NCI-H82 treated with DMSO at 0.1 percent for 48 hours (cell line): ENCODE measurements around the gene HAUS5.
"Not testable (repeated sequence)": the region's sequence is repeated elsewhere in the genome, so short reads cannot be mapped to it uniquely, and the experiment has no call there.

ENCODE experiments used
- DNase-seq: peaks from one replicate; lab custom pipeline; 2025; ENCODE audit not compliant: unreplicated experiment; lab: John Stamatoyannopoulos, UW

Gene HAUS5

DNA sequence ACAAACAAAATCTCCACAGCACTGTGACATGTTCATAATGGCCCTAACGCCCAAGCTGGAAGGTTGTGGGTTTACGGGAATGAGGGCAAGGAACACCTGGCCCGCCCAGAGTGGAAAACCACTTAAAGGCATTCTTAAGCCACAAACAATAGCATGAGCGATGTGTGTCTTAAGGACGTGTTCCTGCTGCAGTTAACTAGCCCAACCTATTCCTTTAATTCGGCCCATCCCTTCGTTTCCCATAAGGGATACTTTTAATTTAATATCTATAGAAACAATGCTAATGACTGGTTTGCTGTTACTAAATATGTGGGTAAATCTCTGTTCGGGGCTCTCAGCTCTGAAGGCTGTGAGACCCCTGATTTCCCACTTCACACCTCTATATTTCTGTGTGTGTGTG is 5.4 kb upstream of the HAUS5 start:
- DNase-seq = not testable (repeated sequence)

DNA sequence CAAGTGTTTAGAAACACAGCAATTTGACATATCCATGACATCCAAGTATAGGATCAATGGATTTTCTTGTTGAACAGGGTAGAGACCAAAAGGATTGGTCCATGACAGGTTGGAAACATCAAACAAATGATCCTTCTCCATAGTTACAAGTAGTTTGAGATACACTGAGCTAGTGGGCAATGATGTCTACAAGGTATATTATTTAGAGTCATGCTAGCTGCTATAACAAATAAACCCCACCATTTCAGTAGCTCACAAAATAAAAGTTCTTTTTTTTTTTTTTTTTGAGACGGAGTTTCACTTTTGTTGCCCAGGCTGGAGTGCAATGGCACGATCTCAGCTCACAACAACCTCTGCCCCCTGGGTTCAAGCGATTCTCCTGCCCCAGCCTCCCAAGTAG is 4.9 kb upstream of the HAUS5 start:
- DNase-seq = no peak

DNA sequence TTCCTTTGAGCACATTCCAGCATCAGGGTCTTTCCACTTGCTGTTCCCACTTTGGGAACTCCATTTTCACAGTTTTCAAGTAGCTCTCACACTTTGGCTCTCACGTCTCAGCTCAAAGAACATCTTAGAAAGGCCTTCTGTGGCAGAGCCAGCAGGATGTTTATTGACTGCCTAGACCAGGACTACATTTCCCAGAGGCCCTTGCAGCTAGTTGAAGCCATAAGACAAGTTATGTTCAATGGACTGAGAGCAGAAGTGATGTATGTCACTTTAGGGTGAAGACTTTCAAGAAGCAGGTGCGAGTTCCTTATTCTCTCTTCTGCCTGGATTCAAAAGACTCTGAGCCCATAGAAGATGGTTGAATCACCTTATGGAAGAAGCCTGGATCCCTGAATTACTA is 4.3 kb upstream of the HAUS5 start:
- DNase-seq = no peak

DNA sequence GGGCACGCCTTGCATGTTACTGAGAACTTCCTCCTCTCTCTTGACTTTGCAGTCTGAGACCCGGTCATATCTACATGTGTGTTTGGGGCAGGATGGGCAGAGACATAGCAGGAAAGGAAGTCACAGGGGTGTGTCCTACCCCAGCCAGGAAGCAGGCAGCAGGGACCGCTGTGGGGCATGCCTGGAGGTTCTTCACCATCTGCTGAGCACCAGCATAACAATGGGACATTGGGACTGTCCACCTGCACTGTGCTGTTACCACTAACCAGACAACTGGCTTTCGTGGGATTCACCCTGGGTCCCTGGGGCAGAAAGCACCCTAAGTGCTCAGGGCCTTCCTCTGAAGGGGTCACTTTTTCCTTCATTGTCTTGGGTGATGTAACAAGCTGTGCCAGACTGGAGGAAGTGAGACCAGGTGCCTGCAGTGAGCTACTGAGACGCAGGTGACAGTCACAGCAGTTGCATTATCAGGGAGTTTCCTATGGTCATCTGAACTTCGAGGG is 2.6 kb upstream of the HAUS5 start:
- DNase-seq = no peak

DNA sequence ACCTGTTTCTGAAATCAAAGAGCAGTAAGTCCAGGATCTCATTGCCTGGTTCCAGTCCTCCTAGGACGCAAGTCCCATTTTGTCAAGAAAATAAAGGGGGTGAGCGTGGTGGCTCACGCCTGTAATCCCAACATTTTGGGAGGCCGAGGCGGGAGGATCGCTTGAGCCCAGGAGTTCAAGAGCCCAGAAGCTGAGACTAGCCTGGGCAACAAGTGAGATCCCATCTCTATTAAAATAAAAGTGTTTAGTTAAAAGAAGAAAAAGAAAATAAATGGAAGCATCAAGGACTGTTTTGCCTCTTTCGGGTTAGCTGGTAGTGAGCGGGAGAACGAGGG is 344 bp upstream of the HAUS5 start:
- no peak for DNase-seq

DNA sequence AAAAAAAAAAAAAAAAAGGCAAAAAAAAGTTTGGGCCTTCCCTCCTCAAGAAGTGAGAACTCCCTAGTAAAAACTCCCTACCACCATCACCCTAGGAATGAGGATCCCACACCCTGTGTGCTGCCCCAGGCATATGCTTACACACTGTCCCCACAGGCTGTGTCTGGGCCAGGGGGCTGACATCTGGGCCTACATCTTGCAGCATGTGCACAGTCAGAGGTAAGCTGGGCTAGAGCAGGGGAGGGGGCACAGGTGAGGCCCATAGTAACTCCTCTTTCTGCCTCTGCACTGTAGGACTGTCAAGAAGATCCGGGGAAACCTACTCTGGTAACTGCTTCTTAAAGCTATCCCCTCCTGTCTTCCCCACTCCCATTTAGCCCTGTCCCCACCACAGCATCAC is 1.0 kb downstream of the HAUS5 start:
- DNase-seq = no peak

DNA sequence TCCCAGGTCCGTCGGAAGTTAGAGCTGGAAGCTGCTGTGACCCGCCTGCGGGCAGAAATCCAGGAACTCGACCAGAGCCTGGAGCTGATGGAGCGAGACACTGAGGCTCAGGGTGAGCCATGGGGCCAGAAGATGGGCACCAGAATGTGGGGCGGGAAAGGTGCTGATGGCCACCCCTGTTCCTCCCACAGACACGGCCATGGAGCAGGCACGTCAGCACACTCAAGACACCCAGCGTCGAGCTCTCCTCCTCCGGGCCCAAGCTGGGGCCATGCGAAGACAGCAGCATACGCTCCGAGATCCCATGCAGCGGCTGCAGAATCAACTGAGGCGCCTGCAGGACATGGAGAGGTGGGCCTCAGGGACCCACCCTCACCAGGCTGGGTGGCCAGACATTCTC is 2.5 kb downstream of the HAUS5 start:
- no peak for DNase-seq

DNA sequence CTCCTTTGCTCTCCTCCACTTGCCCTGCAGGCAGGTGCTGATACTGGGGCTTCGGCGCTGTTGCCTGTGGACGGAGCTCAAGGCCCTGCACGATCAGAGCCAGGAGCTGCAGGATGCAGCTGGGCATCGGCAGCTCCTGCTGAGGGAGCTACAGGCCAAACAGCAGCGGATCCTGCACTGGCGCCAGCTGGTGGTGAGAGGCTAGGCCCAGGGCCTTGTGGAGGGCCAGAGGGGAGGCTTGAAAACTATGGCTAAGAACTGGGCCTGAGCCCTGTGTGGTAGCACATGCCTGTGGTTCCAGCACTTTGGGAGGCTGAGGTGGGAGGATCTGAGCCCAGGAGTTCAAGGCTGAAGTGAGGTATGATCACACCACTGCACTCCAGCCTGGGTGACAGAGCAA is 6.3 kb downstream of the HAUS5 start:
- DNase-seq = no peak

DNA sequence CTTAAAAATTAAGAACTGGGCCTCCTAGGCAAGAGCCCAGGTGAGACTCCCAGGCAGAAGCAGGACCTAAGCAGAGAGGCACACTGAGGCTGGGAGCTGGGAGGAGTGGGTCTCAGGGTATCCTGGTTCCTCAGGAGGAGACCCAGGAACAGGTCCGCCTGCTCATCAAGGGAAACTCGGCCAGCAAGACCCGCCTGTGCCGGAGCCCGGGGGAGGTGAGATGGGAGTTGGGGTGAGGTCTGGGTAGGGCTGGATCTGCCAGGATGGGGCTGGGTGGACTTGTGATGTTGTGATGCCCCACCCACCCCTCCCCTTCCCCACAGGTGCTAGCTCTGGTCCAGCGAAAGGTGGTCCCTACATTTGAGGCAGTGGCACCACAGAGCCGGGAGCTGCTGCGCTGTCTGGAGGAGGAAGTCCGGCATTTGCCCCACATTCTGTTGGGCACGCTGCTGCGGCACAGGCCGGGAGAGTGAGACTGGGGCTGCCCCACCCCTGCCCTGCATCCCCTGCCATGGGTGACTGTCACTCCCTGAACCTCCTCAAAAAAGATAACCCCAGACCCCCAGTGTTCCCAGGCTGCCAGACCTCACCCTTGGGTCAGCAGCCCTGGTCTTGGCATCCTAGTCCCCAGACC is 6.9 kb downstream of the HAUS5 start:
- DNase-seq = no peak

DNA sequence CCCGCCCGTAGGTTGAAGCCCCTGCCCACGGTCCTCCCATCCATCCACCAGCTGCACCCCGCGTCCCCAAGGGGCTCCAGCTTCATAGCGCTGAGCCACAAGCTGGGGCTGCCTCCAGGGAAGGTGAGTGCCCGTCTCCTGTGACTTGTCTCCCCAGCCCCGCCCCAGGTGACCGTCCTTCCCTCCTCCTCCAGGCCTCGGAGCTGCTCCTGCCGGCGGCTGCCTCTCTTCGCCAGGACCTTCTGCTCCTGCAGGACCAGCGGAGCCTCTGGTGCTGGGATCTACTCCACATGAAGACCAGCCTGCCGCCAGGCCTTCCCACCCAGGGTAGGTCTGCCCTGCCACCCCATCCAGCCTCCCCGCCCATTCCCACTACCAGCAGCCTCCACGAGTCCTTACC is 7.5 kb downstream of the HAUS5 start:
- no peak for DNase-seq

DNA sequence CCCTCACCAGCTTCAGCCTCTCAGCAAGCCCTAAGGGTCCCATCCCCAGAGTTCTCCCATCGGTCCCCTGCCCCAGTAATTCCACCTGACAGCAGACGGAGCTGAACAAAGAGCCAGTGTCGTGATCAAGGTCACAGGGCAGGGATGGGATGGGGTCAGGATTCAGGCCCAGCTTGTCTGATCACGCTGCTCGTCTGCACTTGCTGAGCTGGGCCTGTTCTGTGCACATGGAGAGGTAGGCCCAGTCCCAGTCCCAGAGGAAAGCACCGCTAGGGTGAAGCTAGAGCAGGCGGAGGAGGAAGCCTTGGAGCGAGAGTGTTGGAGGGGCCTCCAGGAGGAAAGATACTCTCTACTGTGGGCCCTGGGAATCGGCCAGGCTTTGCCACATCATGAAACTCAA is 9.2 kb downstream of the HAUS5 start:
- no peak for DNase-seq

DNA sequence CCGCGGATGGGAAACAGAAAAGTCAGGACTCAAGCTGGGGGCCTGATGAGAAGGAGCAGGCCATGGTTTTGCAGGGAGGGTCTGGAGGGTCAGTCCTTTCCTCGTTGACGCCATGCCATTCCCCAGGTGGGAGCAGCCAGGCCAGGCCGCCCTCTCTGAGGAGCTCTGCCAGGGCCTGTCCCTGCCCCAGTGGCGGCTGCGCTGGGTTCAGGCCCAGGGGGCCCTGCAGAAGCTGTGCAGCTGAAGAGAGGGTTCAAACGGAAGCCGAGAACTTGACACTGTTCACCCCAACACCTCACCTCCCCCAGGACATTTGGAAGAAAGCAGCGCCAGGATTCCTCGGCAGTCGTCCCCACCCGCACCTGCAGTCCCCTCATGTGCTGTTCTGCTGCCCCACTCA is 10.2 kb downstream of the HAUS5 start:
- no peak for DNase-seq

DNA sequence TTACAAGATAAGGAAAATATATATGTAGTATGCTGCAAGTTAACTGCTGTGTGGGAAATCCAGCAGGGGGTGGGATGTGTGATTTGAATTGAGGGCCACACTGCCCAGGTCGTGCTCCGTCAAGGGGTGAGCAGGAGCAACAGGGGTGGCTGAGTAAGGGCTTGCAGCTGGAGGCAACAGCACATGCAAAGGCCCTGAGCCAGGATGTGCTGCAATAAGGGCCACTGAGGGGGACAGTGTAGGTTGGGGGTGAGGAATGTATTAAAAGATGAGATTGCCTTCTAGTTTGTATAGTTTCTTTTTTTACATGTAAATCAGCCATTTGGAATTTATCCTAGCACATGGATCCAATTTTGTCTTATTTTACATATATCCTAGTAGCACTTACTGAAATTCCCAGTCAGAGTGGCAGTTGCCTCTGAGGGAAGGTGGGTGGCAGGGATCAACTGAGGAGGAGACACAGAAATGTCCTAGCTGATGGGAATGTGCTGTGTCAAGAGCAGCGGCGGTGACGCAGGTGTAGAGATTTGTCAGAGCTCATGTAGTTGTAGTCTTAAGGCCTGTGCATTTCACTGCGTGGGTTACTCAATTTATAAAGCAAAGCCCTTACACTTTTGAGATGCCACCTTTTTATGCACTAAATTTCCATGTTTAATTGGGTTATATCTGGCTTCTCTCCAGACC is 10.9 kb downstream of the HAUS5 start:
- DNase-seq = no peak

DNA sequence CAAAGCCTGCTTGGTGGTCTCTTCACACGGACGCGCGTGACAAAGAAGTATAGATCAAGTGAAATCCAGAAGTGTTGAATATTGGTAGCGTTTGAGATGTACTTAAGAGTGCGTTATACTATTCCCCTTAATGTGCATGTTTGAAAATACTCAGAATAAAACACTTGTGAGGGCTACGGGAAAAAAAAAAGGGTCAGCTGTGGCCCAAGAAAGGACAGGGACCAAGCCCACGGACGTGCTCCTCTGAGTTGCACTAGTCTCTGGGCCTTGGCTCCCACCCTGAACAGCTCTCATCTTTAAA is 15.7 kb downstream of the HAUS5 start:
- DNase-seq = no peak

DNA sequence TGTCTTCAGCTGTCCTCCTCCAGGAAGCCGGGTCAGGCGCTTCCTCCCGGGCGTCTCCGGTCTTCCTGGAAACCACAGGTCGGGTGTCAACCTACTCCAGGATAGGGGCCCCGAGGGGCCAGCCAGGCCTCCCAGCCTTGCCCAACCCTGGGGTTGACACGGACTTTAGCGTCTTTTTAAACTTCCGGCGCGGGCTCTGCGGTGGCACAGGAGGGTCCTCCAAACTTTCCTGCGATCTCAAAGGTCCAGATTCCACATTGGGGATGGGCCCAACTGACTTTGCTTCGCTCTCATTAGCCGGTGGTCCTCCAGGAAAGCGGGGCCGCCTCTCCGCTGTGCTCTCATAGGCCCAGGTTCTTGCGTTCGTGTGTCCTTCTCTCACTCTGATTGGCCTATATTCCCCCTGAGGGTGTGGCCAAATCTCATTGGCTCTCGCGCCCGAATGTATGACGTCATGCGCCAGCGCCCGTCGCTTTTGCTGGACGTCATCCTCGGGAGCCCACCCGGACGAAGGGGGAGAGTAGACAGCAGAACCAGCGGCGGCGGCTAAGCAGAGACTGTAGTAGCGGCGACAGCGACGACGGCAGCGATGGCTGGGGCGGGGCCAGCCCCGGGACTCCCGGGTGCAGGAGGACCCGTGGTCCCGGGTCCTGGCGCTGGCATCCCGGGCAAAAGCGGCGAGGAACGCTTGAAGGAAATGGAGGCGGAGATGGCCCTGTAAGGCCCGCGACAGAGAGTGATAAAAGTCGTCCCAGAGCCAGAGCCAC is 16.2 kb downstream of the HAUS5 start, which contains the start of gene RBM42:
Gene RBM42, plus strand, starts transcription at position 472 of the 767 bp plus-strand sequence. Its CDS starts 118 bp downstream, at position 590.
- peak; percentile 96 for DNase-seq

DNA sequence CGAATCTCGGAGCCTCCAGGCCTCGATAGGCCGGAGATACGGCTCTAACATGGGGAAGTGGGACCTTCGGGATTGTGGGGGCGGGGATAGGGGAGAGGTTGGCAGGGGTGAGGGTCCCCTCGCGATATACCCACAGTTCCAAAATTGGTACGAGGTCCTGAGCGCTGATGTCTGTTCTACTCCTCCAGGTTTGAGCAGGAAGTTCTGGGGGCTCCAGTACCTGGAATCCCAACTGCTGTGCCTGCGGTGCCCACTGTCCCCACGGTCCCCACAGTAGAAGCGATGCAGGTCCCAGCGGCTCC is 16.7 kb downstream of the HAUS5 start:
- DNase-seq = no peak

DNA sequence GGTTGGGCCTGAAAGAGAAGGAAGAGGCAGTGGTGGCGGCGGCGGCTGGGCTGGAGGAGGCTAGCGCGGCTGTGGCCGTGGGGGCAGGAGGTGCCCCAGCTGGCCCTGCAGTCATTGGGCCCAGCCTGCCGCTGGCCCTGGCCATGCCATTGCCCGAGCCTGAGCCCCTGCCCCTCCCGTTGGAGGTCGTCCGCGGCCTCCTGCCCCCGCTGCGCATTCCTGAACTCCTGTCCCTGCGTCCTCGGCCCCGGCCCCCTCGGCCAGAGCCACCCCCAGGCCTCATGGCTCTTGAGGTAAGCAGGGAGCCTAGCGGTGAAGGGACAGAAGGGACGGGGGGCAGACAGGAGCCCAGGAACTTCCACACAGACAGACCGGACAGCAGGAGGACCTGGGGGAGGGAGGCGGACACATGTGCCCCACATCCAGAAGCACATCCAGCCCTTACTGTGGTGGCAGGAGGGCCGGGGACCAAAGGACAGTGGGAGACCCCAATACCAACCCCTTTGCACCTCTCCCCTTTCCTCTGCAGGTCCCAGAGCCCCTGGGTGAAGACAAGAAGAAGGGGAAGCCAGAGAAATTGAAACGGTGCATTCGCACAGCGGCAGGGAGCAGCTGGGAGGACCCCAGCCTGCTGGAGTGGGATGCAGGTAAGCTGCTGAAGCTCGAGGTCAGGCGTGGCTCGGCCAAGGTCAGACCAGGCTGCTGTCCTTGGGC is 21.3 kb downstream of the HAUS5 start:
- no peak for DNase-seq

DNA sequence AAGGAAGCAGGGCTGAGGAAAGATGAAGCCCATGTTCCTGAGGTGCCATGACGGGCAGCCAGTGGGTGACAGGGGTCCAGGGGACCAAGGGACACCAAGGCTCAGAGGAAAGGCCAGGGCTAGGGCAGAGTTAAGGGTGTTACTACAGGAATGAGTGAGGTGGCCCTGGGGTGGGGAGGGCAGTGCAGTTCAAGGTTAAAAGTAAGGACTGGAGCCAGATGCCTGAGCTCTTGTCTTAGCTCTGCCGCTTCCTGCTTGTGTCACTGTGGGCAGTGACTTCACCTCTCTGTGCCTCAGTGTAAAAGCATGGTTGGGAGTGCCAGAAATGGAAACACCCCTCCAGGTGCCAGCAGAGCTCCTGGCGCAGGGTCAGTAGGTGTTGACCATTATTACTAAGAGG is 24.1 kb downstream of the HAUS5 start:
- no peak for DNase-seq

DNA sequence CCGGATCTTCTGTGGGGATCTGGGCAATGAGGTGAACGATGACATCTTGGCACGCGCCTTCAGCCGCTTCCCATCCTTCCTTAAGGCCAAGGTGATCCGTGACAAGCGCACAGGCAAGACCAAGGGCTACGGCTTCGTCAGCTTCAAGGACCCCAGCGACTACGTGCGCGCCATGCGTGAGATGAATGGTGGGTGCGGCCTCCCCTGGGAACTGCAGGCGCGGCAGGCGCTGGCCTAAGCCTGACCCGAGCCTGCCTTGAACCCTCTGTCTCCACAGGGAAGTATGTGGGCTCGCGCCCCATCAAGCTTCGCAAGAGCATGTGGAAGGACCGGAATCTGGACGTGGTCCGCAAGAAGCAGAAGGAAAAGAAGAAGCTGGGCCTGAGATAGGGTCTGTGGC is 24.6 kb downstream of the HAUS5 start:
- DNase-seq = no peak

DNA sequence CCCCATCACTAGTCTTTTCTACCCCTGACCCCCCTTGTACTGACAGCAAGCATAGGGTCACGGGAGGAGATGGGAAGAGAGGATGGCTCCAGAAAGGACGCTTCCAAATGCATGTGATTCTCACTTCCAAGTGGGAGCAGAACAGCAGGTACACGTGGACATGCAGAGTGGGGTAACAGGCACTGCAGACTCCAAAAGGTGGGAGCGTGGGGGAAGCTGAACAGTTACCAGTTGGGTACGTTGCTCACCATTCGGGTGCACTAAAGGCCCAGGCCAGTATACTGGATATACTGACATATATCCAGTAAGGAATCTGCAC is 26.7 kb downstream of the HAUS5 start:
- no peak for DNase-seq

DNA sequence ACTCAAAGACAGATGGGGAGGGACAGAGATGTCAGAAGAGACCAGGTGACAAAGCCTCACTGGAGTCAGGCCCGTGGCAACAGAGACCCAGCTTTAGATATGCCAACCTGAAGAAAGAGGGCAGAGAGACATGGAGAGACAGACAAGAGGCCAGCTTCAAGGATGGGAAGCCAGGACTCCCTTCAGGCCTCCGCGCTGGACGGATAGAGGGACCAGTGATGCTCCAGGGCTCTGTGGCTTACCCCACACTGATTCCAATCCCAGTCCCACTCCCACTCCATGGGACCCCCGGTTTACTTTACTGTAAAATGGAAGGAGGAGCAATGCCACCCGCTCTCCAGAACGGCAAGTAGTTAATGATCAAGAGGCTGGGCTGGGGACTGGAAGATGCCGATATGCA is 27.3 kb downstream of the HAUS5 start:
- no peak for DNase-seq

DNA sequence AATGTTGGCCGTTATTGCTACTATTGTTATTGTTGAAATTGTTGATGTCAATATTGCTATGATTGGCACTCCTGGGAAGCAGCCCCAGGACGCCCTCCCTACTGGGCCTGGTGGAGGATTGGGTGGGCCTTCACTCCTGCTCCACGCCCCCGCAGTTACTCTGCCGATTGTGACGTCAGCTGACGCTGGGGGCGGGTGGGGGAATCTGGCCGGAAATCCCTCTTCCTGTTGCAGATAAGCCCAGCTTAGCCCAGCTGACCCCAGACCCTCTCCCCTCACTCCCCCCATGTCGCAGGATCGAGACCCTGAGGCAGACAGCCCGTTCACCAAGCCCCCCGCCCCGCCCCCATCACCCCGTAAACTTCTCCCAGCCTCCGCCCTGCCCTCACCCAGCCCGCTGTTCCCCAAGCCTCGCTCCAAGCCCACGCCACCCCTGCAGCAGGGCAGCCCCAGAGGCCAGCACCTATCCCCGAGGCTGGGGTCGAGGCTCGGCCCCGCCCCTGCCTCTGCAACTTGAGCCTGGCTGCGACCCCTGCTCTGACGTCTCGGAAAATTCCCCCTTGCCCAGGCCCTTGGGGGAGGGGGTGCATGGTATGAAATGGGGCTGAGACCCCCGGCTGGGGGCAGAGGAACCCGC is 29.1 kb downstream of the HAUS5 start, which contains the start of gene ETV2:
Gene ETV2, plus strand, starts transcription at position 231 of the 637 bp plus-strand sequence. CDS start 716 bp downstream, outside the sequence.
- no peak for DNase-seq
